Amniotic stem cell (primary cell): Measurements from ENCODE around the gene MSANTD2.

Experiments
- DNase-seq: peaks from one replicate; lab custom pipeline; 2025; lab: John Stamatoyannopoulos, UW

MSANTD2 gene

GRCh38 chr11:124817036-124817435, 16.8 kb upstream of the MSANTD2 start:
- DNase-seq, result no peak

GRCh38 chr11:124814739-124815138, 14.5 kb upstream of the MSANTD2 start:
- no peak for DNase-seq

- no peak for DNase-seq
Measured at GRCh38 chr11:124812876-124813275, 12.7 kb upstream of the MSANTD2 start.

DNA sequence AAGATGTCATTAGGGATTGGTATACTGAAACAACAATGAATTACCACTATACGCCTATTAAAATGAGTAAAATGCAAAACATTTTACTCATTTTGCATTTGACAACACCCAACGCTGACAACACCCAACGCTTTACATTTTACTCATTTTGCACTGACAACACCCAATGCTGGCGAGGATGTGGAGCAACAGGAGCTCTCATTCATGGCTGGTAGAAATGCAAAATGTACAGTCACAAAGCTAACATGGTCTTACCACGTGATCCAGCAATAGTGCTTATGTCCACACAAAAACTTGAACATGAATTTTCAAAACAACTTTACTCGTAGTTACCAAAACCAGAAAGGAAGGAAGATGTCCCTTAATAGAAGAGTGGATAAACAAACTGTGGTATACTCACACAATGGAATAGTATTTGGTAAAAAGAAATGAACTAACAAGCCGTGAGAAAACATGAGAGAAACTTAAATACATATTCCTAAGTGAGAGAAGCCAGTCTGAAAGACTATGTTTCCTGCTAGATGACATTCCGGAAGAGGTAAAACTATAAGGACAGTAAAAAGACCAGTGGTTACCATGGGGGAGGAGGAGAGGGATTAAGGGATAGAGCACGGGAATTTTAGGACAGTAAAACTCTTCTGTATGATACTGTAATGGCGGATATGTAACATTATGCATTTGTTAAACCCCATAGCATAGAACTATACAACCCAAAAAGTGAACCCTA, 11.4 kb upstream of the MSANTD2 start:
- DNase-seq, result no peak

- no peak for DNase-seq
Measured at GRCh38 chr11:124807660-124808270, 7.6 kb upstream of the MSANTD2 start.

- no peak for DNase-seq
Measured at GRCh38 chr11:124807201-124807600, 7.0 kb upstream of the MSANTD2 start.

DNA sequence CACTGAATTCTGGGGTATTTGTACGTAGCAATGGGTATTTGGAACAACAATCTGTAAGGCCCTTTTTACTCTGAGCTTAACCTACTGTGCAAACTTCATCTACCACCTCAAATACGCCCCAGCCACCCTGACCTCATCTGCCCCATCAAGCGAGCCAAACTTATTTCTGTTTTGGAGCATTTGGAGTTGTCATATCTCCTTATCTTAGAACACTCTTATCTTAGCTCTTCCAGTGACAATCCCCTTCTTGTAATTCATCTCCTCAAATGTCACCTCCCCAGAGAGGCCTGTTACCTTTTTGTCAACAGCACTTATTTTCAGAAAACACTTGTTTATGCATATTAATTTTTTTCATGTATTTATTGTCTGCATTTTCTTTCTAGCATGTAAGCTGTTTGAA, 4.7 kb upstream of the MSANTD2 start:
- no peak for DNase-seq

GRCh38 chr11:124801636-124802312, 1.6 kb upstream of the MSANTD2 start:
- DNase-seq, result no peak

DNA sequence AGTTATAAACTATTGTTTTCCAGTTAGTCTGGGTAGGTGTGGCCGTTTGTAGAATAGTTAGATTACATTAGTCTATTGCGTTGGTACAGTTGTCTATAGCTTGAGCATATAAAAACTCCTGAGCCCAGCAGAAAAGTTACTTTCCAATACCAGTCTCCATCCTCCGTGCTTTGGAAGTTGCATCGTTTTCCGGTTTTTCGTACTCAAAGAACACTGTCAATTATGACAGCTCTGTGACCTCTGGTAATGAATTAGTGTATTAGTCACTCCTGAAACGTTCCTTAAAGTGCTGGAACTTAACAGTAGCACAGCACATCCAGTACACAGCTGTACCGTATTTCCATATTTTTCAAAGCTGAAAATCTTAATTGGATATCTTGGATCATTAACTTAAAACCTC, 808 bp upstream of the MSANTD2 start:
- no peak for DNase-seq

- DNase-seq, result no peak
Measured at GRCh38 chr11:124799348-124800225, 619 bp downstream of the MSANTD2 start.

GRCh38 chr11:124798991-124799347, 1.2 kb downstream of the MSANTD2 start:
- peak; percentile 26 for DNase-seq

DNA sequence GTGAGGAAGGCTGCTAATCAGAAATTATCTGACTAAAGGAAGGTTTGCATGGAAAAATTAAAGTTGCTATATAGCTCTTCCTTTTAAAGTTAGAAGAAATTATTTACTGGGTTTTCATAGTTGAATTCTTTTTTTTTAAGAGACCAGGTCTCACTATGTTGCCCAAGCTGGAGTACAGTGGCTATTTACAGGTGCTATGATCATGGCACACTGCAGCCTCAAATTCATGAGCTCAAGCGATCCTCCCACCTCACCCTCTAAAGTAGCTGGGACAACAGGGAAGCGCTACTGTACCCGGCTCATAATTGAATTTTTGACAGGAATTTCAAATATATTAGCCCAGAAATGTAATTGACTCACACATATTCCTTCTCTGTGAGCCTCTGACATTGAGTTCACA, 3.9 kb downstream of the MSANTD2 start:
- DNase-seq, result no peak

GRCh38 chr11:124793466-124794278, 6.5 kb downstream of the MSANTD2 start:
- DNase-seq, result no peak

- DNase-seq, result no peak
Measured at GRCh38 chr11:124791626-124792341, 8.4 kb downstream of the MSANTD2 start.

- DNase-seq, result no peak
Measured at GRCh38 chr11:124788521-124788920, 11.7 kb downstream of the MSANTD2 start.

DNA sequence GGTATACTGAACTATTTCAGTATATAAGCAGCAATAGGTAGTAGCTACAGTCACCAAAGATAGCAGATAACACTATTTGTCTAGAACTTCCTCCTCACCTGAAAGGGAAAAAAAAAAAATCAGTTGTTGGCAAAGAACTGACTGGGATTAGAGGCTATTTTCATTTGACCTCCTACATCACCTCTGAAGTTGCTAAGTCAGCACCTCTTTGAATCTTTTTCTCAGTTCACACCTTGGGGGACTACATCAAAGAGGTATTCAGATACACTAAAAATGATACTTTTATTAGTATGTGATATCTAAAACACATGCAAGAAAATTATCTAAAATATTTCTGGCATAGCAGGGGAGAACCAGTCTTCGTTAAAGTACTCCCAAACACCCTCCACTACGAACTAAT, 16.2 kb downstream of the MSANTD2 start:
- DNase-seq, result no peak

DNA sequence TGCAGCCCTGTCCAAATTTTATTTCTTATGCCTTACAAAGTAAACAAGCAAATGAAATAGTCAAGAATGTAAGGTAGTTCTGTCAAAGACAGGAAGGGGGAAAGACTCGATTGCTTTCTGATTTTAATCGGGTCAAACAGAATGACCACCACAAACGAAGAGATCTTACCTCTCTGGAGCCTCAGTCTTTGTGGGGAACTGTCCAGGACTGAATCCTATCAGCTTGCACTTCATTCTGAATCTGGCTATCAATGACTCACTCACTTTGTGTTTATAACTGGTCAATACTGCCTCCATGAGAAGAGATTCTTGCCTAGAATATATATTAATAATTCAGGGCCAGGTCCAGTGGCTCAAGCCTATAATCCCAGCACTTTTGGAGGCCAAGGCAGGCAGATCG, 17.2 kb downstream of the MSANTD2 start:
- no peak for DNase-seq

DNA sequence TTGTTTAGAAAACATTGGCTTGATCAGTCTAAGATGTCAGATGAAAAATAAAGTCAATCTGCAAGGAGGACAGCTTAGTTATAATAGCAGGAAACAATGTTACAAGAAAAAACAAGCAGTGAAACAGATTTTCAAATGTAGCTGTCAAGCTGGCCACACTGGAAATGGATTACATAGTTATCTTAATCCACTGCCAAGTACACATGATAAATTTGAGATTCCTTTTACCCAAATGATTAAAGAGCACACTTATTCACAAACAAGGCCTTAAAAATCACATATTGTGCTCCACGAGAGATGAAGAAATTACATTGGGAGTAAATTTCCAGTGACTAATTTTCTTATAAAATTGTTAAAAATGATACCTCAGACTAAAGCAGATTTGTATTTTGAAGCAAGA, 20.6 kb downstream of the MSANTD2 start:
- no peak for DNase-seq

DNA sequence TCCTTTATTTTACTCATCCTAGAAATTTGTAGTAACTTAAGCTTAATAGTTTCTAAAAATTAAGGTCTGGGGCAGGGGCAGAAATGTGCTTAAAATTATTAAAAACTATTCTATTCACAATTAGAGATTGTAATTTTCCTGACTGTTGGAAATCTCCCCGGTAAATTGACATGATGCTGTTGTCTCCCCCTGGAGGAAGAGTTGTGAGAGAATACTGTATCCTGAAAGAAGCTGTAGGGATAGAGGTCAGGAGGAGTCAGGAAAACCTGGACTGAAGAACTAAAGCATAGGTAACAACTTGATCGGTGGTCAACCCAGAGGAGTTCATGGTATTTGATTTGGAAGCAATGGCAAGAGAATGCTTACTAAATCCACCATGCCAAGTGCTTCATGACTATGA, 21.9 kb downstream of the MSANTD2 start:
- no peak for DNase-seq

- DNase-seq, result no peak
Measured at GRCh38 chr11:124776865-124777645, 23.2 kb downstream of the MSANTD2 start.
